HG02840 (cell line): ENCODE data around the gene P2RX6.
A peak's percentile ranks its signal among the peaks of the same experiment; 100 is the strongest.

Source experiments
- ATAC-seq: cut with Tn5 transposase; IDR thresholded peaks from one replicate; pipeline ENCODE4 v1.9.1; 2021; ENCODE audit warnings: mild to moderate bottlenecking, moderate library complexity, moderate number of reproducible peaks; ENCODE audit not compliant: unreplicated experiment, low FRiP score

The P2RX6 gene

GRCh38 chr22:21010426-21011113 lies 4.4 kb upstream of the P2RX6 start:
- ATAC-seq: no peak

GRCh38 chr22:21012446-21013407 lies 2.2 kb upstream of the P2RX6 start:
- ATAC-seq: no peak

- ATAC-seq: no peak
Observed at GRCh38 chr22:21013657-21014201, 1.2 kb upstream of the P2RX6 start.

GRCh38 chr22:21014202-21014725 lies 701 bp upstream of the P2RX6 start:
- ATAC-seq: peak; percentile 74

GRCh38 chr22:21015466-21016006 lies 571 bp downstream of the P2RX6 start:
- ATAC-seq: no peak

- ATAC-seq: no peak
Observed at GRCh38 chr22:21016644-21017420, 1.9 kb downstream of the P2RX6 start.

GRCh38 chr22:21018314-21018713 lies 3.3 kb downstream of the P2RX6 start:
- no peak for ATAC-seq

- ATAC-seq: no peak
Observed at GRCh38 chr22:21020802-21021429, 6.0 kb downstream of the P2RX6 start.

- no peak for ATAC-seq
Observed at GRCh38 chr22:21022507-21022906, 7.5 kb downstream of the P2RX6 start.

GRCh38 chr22:21022955-21023614 lies 8.1 kb downstream of the P2RX6 start:
- ATAC-seq: no peak

- ATAC-seq: no peak
Observed at GRCh38 chr22:21025266-21025665, 10.3 kb downstream of the P2RX6 start.

- ATAC-seq: no peak
Observed at GRCh38 chr22:21025763-21026755, 11.1 kb downstream of the P2RX6 start.

- ATAC-seq: no peak
Observed at GRCh38 chr22:21026783-21027692, 12.1 kb downstream of the P2RX6 start.

GRCh38 chr22:21028277-21029251 lies 13.6 kb downstream of the P2RX6 start:
- ATAC-seq: no peak

GRCh38 chr22:21029486-21030025 lies 14.6 kb downstream of the P2RX6 start:
- ATAC-seq: no peak
